Esophagus muscularis mucosa (tissue), 4 donors: ENCODE results near the gene PAX6. TPM values are rescaled to one million over a fixed set of nuclear protein-coding genes. Genes with fewer than 3 reads are reported as not detected.

Experiments
- DNase-seq: peaks from one replicate; pipeline ENCODE4 v3.0.0-alpha.2; 2017; ENCODE audit errors: extremely low spot score
- H3K27ac ChIP-seq, 4 donors: fragments of 200-600 bp; sonication (generic); replicated peaks in 1 of 4; 1 replicate in 3 of 4; 2 replicates in 1 of 4; pipeline ENCODE4 v1.5.1; 2016 to 2019; ENCODE audit warnings: mild to moderate bottlenecking in 1 of 4
- H3K27me3 ChIP-seq, 4 donors: fragments of 200-600 bp; sonication (generic); one replicate each; pipeline versions ENCODE4 v1.5.1 to v1.6.0; 2016 to 2019
- H3K36me3 ChIP-seq, 4 donors: fragments of 200-600 bp; sonication (generic); one replicate each; pipeline ENCODE4 v1.5.1; 2016 to 2019
- H3K4me1 ChIP-seq, 4 donors: fragments of 200-600 bp; sonication (generic); one replicate each; pipeline ENCODE4 v1.5.1; 2016 to 2019
- H3K4me3 ChIP-seq, 4 donors: fragments of 200-600 bp; sonication (generic); 1 replicate in 2 of 4; 2 replicates in 2 of 4; pipeline ENCODE4 v1.5.1; 2016 to 2019; ENCODE audit warnings: mild to moderate bottlenecking in 4 of 4, moderate library complexity in 1 of 4
- H3K9me3 ChIP-seq, 4 donors: fragments of 200-600 bp; sonication (generic); 1 replicate in 3 of 4; 2 replicates in 1 of 4; pipeline ENCODE4 v1.5.1; 2016 to 2019
- EP300 ChIP-seq: sonication (generic); formaldehyde crosslinking; IDR thresholded peaks from one replicate; pipeline ENCODE4 v1.6.1; 2017; ENCODE audit warnings: antibody characterized with exemption
- POLR2A ChIP-seq: fragments of 450-650 bp; IDR thresholded peaks from one replicate; pipeline ENCODE4 v1.6.1; 2017; ENCODE audit warnings: antibody characterized with exemption, moderate library complexity, mild to moderate bottlenecking, low read depth
- POLR2AphosphoS5 ChIP-seq, 2 donors: sonication (generic); formaldehyde crosslinking; IDR thresholded peaks; one replicate each; pipeline ENCODE4 v1.6.1; 2017; ENCODE audit warnings: antibody characterized with exemption in 2 of 2
- WGBS: methylation state at CpG from one replicate; pipeline ENCODE4 v1.1.5; 2018; 5-methylcytosine and 5-hydroxymethylcytosine counted together
- intact Hi-C: fragments of 100-400 bp; cut with DNase I; formaldehyde crosslinking; loops from one replicate; pipeline ENCODE4 v1.15.1; 2023
- total RNA-seq, 4 donors: library from RNA; depleted of rRNA; stranded (reverse); fragments of >200 nt; gene quantifications; one replicate each; pipeline versions ENCODE4 v1.1.0 to v1.2.1, GENCODE V29; 2016
- TF ChIP-seq, protein P1 (sequence below), 3 experiments: fragments of 200-600 bp in 2 of 3; fragments of 450-650 bp in 1 of 3; sonication (generic) in 2 of 3; IDR thresholded peaks; one replicate each; pipeline ENCODE4 v1.5.1; 2017 to 2019; ENCODE audit warnings: antibody characterized with exemption in 3 of 3, mild to moderate bottlenecking in 2 of 3, moderate library complexity in 1 of 3

PAX6 gene
- total RNA-seq, 4 donors from 2014 or later: 0.06 TPM; not detected in 3

DNA sequence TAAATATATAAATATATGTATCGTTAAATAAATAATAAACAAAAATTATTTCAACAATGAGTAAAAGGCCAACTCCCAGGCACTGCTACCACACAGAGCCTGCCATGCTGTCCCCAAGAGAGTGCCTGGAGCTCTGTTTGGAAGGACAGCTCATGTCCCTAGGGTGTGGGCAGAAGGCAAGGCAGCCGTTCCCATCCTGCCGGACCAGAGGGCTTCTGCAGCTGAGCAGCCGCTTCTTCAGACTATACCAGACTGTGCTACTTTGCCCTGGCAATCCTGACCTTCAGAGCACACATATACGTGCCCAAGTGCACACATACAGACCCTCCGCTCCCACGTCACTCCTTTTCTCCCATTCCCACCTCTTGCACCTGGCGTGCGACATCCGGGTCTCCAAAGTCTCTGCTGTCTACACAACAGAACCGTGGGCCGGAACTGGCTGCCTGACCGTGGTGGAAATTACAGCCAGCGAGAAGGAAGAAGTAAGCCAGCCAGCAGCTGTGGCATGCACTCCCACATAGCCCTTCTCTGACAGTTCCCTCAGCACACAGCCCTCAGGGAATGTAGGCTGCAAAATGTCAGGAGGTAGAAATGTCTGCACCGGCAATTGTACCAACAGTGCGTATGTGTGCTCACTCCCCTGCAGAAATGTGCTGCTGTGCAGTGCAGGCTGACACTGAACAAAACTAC lies 24.0 kb downstream of the PAX6 start:
- Histone ChIP-seq H3K4me1 (peaks cover 0 to 8% (median 4%) of the 10 kb centered on the region in 4 donors), H3K4me3 (no peak overlapping the region), H3K27ac (no peak overlapping the region), H3K9me3 (no peaks in the 10 kb centered on the region), H3K36me3 (peaks cover 0 to 5% (median 0%) of the 10 kb centered on the region in 4 donors), H3K27me3 (no peaks in the 10 kb centered on the region)
- peak; percentile 81 for DNase-seq
- intact Hi-C loops: no loop called here
- WGBS: 86% methylated on average over 16 of the region's 16 CpGs
- TF ChIP-seq POLR2A: no peak
- no peak for TF ChIP-seq POLR2AphosphoS5 (IDR thresholded peaks at IDR 0.05)
- no peak for TF ChIP-seq EP300
- TF ChIP-seq, protein P1, sequence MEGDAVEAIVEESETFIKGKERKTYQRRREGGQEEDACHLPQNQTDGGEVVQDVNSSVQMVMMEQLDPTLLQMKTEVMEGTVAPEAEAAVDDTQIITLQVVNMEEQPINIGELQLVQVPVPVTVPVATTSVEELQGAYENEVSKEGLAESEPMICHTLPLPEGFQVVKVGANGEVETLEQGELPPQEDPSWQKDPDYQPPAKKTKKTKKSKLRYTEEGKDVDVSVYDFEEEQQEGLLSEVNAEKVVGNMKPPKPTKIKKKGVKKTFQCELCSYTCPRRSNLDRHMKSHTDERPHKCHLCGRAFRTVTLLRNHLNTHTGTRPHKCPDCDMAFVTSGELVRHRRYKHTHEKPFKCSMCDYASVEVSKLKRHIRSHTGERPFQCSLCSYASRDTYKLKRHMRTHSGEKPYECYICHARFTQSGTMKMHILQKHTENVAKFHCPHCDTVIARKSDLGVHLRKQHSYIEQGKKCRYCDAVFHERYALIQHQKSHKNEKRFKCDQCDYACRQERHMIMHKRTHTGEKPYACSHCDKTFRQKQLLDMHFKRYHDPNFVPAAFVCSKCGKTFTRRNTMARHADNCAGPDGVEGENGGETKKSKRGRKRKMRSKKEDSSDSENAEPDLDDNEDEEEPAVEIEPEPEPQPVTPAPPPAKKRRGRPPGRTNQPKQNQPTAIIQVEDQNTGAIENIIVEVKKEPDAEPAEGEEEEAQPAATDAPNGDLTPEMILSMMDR (IDR thresholded peaks at IDR 0.05): no peak

DNA sequence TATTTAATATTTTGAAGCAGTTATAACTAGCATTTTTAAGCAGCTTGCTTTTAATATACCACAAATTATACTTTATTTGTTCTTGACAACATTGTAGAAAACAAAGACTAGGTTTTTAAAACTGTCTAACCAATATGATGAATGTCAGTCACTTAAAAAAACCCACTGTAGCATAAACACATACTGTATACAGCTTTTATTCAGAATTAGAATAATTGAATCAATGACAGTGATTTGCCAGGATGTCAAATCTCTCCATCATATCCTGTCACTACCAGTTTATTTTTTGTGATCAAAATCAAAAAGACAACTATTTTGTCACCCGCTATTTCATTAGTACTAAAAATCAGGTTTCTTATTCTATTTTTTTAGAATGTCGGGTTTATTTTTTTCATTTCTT lies 26.5 kb downstream of the PAX6 start:
- Histone ChIP-seq H3K36me3 (peaks cover 0 to 5% (median 0%) of the 10 kb centered on the region in 4 donors), H3K4me3 (no peak overlapping the region), H3K27me3 (no peaks in the 10 kb centered on the region), H3K4me1 (no peaks in the 10 kb centered on the region), H3K27ac (no peak overlapping the region), H3K9me3 (no peaks in the 10 kb centered on the region)
- WGBS: 97% methylated on average over 2 of the region's 2 CpGs
- no peak for TF ChIP-seq POLR2A
- no peak for TF ChIP-seq EP300
- TF ChIP-seq POLR2AphosphoS5 (IDR thresholded peaks at IDR 0.05): no peak
- TF ChIP-seq, protein P1 (IDR thresholded peaks at IDR 0.05): no peak
- no peak for DNase-seq
- intact Hi-C loops: no loop called here

DNA sequence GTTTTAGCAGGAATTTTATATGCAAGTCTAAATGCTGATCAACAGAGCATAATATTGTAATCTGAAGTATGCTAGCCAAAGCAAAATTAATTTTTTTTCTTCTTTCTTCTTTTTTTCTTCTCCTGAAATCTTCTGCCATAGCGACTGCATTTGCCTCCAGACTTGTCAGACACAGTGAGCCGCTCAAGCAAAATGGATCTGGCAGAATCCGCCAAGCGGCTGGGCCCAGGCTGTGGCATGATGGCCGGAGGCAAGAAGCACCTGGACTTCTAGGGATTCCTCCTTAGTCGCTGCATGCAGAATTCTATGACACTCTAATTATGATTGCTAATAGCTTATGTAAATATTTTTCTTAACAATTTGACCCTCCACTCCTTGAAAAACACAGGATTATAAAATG lies 27.9 kb downstream of the PAX6 start:
- WGBS: 97% methylated on average over 6 of the region's 6 CpGs
- Histone ChIP-seq H3K4me3 (no peak overlapping the region), H3K27me3 (no peaks in the 10 kb centered on the region), H3K4me1 (no peaks in the 10 kb centered on the region), H3K36me3 (peaks cover 0 to 5% (median 0%) of the 10 kb centered on the region in 4 donors), H3K9me3 (no peaks in the 10 kb centered on the region), H3K27ac (no peak overlapping the region)
- intact Hi-C loops: no loop called here
- DNase-seq: no peak
- TF ChIP-seq EP300: no peak
- no peak for TF ChIP-seq POLR2AphosphoS5 (IDR thresholded peaks at IDR 0.05)
- no peak for TF ChIP-seq POLR2A
- TF ChIP-seq, protein P1 (IDR thresholded peaks at IDR 0.05): no peak

DNA sequence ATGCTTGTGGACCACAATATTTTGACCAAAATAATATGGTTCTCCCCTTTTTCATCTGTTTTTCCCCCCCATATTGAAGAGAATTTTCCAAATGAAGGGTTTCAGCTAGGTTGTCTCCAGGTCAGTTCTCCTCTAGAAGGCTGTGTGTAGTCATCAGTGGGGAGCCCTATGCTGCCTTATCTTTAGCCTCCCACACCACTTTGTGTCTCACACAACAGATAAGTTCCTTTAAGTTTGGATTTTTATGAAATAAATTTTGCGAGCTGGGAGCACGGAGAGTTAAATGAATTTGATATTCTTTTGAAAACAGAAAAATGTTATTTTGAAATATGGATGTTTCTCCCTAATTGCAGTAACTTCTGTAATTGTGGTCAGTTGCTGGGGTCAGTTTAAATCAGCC lies 28.9 kb downstream of the PAX6 start:
- TF ChIP-seq, protein P1 (IDR thresholded peaks at IDR 0.05): no peak
- TF ChIP-seq EP300: no peak
- no peak for TF ChIP-seq POLR2AphosphoS5 (IDR thresholded peaks at IDR 0.05)
- TF ChIP-seq POLR2A: no peak
- intact Hi-C loops: no loop called here
- H3K9me3 ChIP-seq: no peaks in the 10 kb centered on the region
- 94% methylated on average over 2 of the region's 2 CpGs for WGBS
- no peaks in the 10 kb centered on the region for H3K27me3 ChIP-seq
- H3K36me3 ChIP-seq: peaks cover 0 to 5% (median 0%) of the 10 kb centered on the region in 4 donors
- no peak overlapping the region for H3K27ac ChIP-seq
- H3K4me3 ChIP-seq: no peak overlapping the region
- no peak for DNase-seq
- H3K4me1 ChIP-seq: no peaks in the 10 kb centered on the region
